HEK293T (cell line): Measurements from ENCODE around the gene SNRK.

Experiments
- CTCF ChIA-PET: fragments of 350-600 bp; formaldehyde crosslinking; extraction: SDS; loops from one replicate; lab custom pipeline; 2021; ENCODE audit warnings: antibody characterized with exemption, inconsistent platforms; lab: Yijun Ruan, JAX
- POLR2A ChIA-PET: fragments of 350-600 bp; formaldehyde crosslinking; extraction: SDS; loops from one replicate; lab custom pipeline; 2020; ENCODE audit warnings: antibody characterized with exemption, inconsistent platforms; lab: Yijun Ruan, JAX
- DNase-seq: peaks from one replicate; pipeline ENCODE4 v3.0.0; 2012; ENCODE audit warnings: mixed read lengths; ENCODE audit errors: extremely low spot score
- ARNT ChIP-seq: fragments of 450-650 bp; IDR thresholded peaks from 2 replicates; pipeline ENCODE4 v1.6.1; 2017; ENCODE audit warnings: mild to moderate bottlenecking
- BHLHE40 ChIP-seq: fragments of 450-650 bp; IDR thresholded peaks from 2 replicates; pipeline ENCODE4 v1.6.1; 2016; ENCODE audit warnings: mild to moderate bottlenecking, moderate library complexity, borderline replicate concordance
- CTBP1 ChIP-seq: fragments of 450-650 bp; IDR thresholded peaks from 2 replicates; pipeline ENCODE4 v1.6.1; 2016; ENCODE audit warnings: borderline replicate concordance
- ELF4 ChIP-seq: fragments of 450-650 bp; IDR thresholded peaks from 2 replicates; pipeline ENCODE4 v1.6.1; 2017; ENCODE audit warnings: antibody characterized with exemption
- FOXA1 ChIP-seq: fragments of 450-650 bp; IDR thresholded peaks from 2 replicates; pipeline ENCODE4 v1.6.1; 2016; ENCODE audit warnings: mild to moderate bottlenecking
- FOXK2 ChIP-seq: fragments of 450-650 bp; IDR thresholded peaks from 2 replicates; pipeline ENCODE4 v1.6.1; 2016; ENCODE audit warnings: mild to moderate bottlenecking
- FOXM1 ChIP-seq: fragments of 450-650 bp; IDR thresholded peaks from 2 replicates; pipeline ENCODE4 v1.6.1; 2017; ENCODE audit warnings: mild to moderate bottlenecking, borderline replicate concordance
- HDGF ChIP-seq: fragments of 450-650 bp; IDR thresholded peaks from 2 replicates; pipeline ENCODE4 v1.6.1; 2017; ENCODE audit warnings: antibody characterized with exemption, borderline replicate concordance
- L3MBTL2 ChIP-seq: fragments of 450-650 bp; conservative IDR thresholded peaks from 2 replicates; pipeline ENCODE4 v1.6.1; 2016; ENCODE audit warnings: mild to moderate bottlenecking
- LEF1 ChIP-seq: fragments of 450-650 bp; IDR thresholded peaks from 2 replicates; pipeline ENCODE4 v1.6.1; 2017; ENCODE audit warnings: mild to moderate bottlenecking, borderline replicate concordance
- NFRKB ChIP-seq: fragments of 450-650 bp; IDR thresholded peaks from 2 replicates; pipeline ENCODE4 v1.6.1; 2016; ENCODE audit warnings: mild to moderate bottlenecking, moderate library complexity
- PKNOX1 ChIP-seq: fragments of 450-650 bp; IDR thresholded peaks from 2 replicates; pipeline ENCODE4 v1.6.1; 2016
- SP1 ChIP-seq: fragments of 450-650 bp; IDR thresholded peaks from 2 replicates; pipeline ENCODE4 v1.6.1; 2017
- SUZ12 ChIP-seq: fragments of 450-650 bp; IDR thresholded peaks from 2 replicates; pipeline ENCODE4 v1.6.1; 2016; ENCODE audit warnings: mild to moderate bottlenecking
- TARDBP ChIP-seq: fragments of 450-650 bp; IDR thresholded peaks from 2 replicates; pipeline ENCODE4 v1.6.1; 2016
- ZNF384 ChIP-seq: fragments of 450-650 bp; IDR thresholded peaks from 2 replicates; pipeline ENCODE4 v1.6.1; 2016

Gene SNRK

GRCh38 chr3:43286115-43286840 is at the start of gene SNRK:
Gene SNRK (plus strand): TSS chr3:43286540. CDS start chr3:43303204, 16,664 bp downstream.
- ChIA-PET CTCF (interaction anchor here (1.2 kb wide), 1 partner anchor 12 kb away, joined by 3 read pairs; no protein-coding TSS in a partner anchor), POLR2A (interaction anchor here (0.6 to 1.2 kb wide), 2 partner anchors 9 to 92 kb away, joined by 3 read pairs; no protein-coding TSS in a partner anchor)
- TF ChIP-seq L3MBTL2 (peak; percentile 92), LEF1 (peak; percentile 44; the same call in 1 of the 2 replicates), FOXM1 (peak; percentile 36; the same call in 1 of the 2 replicates), SP1 (no peak)
- DNase-seq, result peak; percentile 94

- POLR2A ChIA-PET, result no interaction called here
- CTCF ChIA-PET, result no interaction called here
- TF ChIP-seq L3MBTL2 (no peak), ARNT (no peak), NFRKB (no peak), HDGF (no peak), TARDBP (no peak), FOXM1 (no peak)
- DNase-seq, result no peak
Measured at GRCh38 chr3:43238801-43239200, 47.5 kb upstream of the SNRK start.

GRCh38 chr3:43239755-43240154 is 46.6 kb upstream of the SNRK start:
- ChIA-PET CTCF (no interaction called here), POLR2A (no interaction called here)
- no peak for DNase-seq
- TF ChIP-seq NFRKB (no peak), LEF1 (no peak), FOXA1 (no peak), L3MBTL2 (no peak), ZNF384 (no peak), SP1 (no peak), PKNOX1 (no peak), CTBP1 (no peak), BHLHE40 (no peak), FOXK2 (no peak), ARNT (no peak), TARDBP (no peak), SUZ12 (no peak)

GRCh38 chr3:43243590-43244587 is 42.5 kb upstream of the SNRK start:
- CTCF ChIA-PET, result no interaction called here
- TF ChIP-seq PKNOX1 (no peak), TARDBP (no peak), ZNF384 (no peak), FOXK2 (no peak), NFRKB (no peak), ELF4 (no peak), L3MBTL2 (no peak), FOXM1 (no peak), LEF1 (no peak), CTBP1 (no peak), ARNT (no peak), HDGF (no peak), SUZ12 (no peak), SP1 (no peak), BHLHE40 (no peak), FOXA1 (no peak)
- POLR2A ChIA-PET, result no interaction called here
- DNase-seq, result no peak

GRCh38 chr3:43244694-43245093 is 41.6 kb upstream of the SNRK start:
- ChIA-PET POLR2A (no interaction called here), CTCF (no interaction called here)
- no peak for DNase-seq
- TF ChIP-seq BHLHE40, result no peak
- TF ChIP-seq L3MBTL2, result no peak
- no peak for TF ChIP-seq NFRKB
- TF ChIP-seq HDGF, result no peak
- no peak for TF ChIP-seq FOXM1
- TF ChIP-seq PKNOX1, result no peak
- TF ChIP-seq ZNF384, result no peak

- TF ChIP-seq HDGF (no peak), L3MBTL2 (no peak), CTBP1 (no peak), FOXM1 (no peak), SP1 (no peak), FOXK2 (no peak), ARNT (no peak), LEF1 (no peak), ELF4 (no peak), SUZ12 (no peak), ZNF384 (no peak), FOXA1 (no peak), BHLHE40 (no peak), TARDBP (no peak), NFRKB (no peak), PKNOX1 (no peak)
- ChIA-PET CTCF (no interaction called here), POLR2A (no interaction called here)
- DNase-seq, result no peak
Measured at GRCh38 chr3:43246976-43247375, 39.4 kb upstream of the SNRK start.
